Superior temporal gyrus (tissue), 1 donor: Measurements from ENCODE around the gene DIP2C.
"Not testable (repeated sequence)": the region's sequence is repeated elsewhere in the genome, so short reads cannot be mapped to it uniquely, and the experiment has no call there.

Experiments
- DNase-seq: peaks from one replicate; pipeline ENCODE4 v3.0.0-alpha.2; 2016; ENCODE audit errors: extremely low spot score

The DIP2C gene

GRCh38 chr10:641149-642010 is 48.1 kb downstream of the DIP2C start:
- no peak for DNase-seq

DNA sequence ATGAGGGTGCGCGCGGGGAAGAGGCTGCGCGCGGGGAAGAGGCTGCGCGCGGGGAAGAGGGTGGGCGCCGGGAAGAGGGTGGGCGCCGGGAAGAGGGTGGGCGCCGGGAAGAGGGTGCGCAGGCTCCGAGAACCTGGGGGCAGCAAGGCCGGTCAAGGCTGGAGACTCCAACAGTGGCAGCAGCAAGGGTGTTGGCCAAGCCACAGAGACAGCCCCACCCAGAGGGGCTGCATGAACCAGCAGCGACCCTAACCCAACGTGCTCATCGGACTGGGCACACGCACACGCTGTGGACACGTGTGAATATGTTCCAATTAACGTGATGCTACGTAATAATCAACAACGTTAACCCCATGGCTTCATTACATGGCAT is 48.8 kb downstream of the DIP2C start:
- DNase-seq: no peak

DNA sequence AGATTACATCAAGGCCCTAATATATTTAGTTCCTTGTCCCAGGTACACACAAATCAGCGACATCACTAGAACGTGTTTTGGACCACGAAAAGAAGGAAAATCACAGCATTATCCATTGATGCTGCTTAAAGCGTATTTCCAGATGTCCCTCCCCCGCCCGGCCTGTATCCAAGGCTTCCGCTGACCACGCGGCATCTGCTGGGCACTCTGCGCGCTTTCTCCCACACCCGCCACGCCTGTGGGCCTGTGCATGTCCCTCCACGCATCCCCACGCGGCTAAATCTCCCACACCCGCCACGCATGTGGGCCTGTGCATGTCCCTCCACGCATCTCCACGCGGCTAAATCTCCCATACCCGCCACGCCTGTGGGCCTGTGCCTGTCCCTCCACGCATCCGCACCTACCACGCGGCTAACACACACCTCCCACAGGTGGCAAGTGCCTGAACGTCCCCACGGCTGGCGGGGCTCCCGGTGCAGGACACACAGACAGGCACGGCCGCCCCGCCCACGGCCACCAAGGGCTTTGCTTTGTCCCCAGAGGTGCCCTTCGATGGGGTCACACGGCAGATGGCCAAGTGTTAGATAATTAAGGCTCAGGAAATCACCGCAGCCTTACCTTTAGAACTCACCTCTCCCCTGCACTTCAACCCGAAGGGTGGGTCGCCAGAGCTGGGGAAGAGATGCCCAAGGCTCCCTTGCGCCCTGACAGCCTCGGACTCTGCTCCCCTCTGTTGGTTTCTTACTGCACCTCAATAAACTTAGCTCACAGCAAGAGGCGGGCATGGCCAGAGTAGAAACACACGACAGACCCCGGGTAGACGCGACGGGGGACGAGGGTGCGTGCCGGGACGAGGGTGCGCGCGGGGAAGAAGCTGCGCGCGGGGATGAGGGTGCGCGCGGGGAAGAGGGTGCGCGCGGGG is 49.5 kb downstream of the DIP2C start:
- peak; percentile 61 for DNase-seq

GRCh38 chr10:639001-639750 is 50.3 kb downstream of the DIP2C start:
- no peak for DNase-seq

DNA sequence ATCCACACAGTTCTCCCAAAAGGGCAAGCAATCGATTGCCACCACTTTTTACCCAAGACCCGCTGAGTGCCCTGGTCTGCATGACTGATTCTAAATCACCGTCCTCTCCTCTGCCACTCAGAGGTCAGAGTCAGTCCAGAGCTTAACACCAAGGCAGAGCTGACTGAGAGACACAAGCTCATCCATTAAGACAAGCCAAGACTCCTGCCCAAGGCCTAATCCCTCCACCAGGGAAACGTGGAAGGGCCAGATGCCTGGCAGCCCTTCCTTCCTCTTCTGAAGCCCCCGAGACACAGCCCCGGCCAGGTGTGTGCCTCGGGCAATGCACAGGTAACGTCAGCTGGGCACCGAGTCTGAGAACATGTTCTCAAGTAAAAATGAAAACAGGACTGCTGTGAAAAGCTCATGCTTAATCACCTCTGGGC is 51.7 kb downstream of the DIP2C start:
- no peak for DNase-seq

DNA sequence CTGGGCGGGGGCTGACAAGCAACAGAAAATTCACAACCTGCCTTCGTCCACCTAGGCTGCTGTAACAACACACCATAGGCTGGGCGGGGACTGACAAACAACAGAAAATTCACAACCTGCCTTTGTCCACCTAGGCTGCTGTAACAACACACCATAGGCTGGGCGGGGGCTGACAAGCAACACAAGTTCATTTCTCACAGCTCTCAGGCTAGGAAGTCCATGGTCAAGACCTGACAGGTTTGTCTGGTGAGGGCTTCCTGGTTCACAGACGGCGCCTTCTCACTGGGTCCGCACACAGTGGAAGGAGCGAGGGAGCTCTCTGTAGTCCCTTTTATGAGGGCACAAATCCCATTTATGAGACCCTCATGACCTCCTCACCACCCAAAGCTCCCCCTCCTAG is 52.2 kb downstream of the DIP2C start:
- no peak for DNase-seq

GRCh38 chr10:636769-637168 is 52.7 kb downstream of the DIP2C start:
- no peak for DNase-seq

GRCh38 chr10:636016-636730 is 53.3 kb downstream of the DIP2C start:
- peak; percentile 21 for DNase-seq

- peak; percentile 69 for DNase-seq
Measured at GRCh38 chr10:635088-635861, 54.2 kb downstream of the DIP2C start.

DNA sequence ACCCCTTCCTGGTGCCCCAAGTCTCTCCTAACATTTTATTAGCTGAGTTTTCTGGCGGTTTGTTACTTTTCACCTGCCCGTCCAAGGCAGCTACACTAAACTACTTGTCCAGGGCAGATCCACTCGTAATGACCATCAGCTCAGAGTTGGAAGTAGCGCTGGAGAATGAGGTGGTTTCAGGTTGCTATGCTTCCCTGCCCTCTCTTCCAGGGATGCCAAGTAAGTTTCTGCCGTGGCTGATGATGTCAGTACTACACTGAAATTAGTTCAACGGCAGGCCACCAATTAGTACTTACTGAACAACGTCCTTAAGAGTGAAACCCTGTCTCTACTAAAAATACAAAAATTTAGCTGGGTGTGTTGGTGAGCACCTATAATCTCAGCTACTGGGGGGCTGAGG is 55.2 kb downstream of the DIP2C start:
- DNase-seq: peak; percentile 35

GRCh38 chr10:633279-634245 is 55.9 kb downstream of the DIP2C start:
- peak; percentile 59 for DNase-seq

DNA sequence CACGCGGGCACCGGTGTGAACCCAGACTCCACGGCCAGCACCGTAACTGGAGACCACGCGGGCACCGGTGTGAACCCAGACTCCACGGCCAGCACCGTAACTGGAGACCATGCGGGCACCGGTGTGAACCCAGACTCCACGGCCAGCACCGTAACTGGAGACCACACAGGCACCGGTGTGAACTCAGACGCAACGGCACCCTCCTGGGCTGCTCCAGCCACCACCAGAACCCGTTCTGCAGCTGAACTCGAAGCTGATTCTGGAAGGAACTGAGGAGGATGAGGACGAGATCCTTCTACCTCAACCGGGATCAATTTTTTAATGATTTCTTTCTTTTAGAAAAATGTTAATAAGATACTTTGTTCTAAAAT is 56.7 kb downstream of the DIP2C start:
- not testable (repeated sequence) for DNase-seq

DNA sequence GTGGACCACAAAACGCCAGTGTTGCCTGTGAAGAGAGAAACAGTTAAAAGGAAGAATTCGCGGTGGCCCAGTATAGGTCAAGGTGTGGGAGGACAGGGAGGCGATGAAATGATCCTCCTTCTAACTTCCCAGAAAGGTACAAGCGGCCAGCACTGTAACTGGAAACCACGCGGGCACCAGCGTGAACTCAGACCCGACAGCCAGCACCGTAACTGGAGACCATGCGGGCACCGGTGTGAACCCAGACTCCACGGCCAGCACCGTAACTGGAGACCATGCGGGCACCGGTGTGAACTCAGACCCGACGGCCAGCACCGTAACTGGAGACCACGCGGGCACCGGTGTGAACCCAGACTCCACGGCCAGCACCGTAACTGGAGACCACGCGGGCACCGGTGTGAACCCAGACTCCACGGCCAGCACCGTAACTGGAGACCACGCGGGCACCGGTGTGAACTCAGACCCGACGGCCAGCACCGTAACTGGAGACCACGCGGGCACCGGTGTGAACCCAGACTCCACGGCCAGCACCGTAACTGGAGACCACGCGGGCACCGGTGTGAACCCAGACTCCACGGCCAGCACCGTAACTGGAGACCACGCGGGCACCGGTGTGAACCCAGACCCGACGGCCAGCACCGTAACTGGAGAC is 57.2 kb downstream of the DIP2C start:
- DNase-seq: not testable (repeated sequence)

DNA sequence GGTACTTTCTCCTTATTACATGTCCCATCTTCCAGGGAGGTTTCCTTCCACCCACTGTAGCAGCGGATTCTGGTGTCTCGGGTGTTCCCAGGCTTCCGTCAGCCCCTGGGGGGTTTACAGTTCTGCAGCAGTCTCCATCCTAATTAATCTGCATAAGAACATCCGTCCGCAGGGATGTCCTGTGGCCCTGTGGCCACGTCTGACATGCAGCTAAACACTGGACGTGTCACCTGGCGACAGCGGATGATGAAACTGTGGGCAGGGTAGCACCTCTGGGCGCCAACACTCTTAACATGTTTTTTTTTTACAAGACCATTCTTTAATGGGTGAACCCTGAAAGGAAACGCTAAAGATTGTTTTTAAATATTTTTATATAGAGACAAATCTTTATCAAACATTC is 58.2 kb downstream of the DIP2C start:
- no peak for DNase-seq

GRCh38 chr10:630581-631073 is 58.8 kb downstream of the DIP2C start:
- DNase-seq: no peak

DNA sequence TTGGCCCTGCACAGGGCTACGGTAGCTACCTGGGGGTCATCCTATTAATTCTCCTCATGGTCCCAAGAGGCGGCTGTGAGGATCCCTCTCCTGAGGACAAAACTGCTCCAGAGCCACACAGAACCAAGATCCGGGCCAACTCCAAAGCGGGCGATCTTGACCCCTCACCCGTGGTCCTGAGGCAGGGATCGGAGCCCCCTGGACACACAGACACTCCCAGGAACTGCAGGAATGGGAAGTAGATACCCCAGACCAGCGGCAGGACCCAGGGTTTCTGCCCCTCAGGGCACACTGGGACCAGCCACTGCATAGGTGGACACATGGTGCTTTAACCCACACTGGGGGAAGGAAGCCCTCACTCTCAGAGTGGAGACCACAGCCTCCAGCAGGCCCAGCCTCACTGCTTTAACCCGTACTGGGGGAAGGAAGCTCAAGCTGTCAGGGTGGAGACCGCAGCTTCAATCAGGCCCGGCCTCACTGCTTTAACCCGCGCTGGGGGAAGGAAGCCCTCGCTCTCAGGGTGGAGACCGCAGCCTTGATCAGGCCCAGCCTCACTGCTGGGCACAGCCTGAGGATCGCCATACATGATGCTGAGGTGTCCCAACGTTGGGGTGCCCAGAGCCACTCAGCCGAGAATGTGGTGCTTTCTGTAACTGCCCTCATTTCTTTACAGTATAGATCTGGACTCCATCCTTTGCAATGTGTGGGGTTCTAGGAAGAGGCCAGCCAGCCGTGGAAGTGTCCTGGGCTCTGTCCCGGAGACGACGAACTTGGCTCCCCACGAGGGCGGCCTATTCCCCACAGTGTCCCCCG is 60.1 kb downstream of the DIP2C start:
- DNase-seq: peak; percentile 11

DNA sequence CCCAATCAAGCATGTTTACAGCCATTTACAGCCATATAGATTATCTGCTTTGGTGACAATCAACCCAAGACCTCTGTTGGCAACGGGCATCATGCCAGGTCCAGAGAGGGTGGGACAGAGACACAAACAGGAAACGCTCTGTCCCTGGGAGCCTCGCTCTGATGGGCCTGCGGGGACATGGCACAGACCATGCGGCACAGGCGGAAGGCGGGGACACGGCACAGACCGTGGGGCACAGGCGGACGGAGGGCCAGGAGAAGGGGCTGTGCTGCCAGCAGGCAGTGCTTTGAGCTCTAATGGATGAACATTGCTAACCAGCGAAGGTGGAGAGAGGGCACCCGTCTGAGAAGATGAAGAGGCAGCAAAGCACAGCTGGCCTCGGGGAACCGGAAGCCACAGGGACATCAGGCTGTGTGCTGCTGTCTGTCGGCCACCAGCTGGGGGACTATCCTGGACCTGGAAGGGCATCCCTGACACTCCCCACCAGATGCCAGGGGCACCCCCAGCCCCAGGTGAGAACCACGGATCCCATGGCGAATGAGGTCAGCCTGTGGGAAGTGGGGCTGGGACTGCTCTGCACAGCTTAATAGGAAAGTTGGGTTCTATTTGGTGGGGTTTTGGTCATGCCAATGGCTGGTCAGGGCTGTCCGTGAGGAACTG is 61.0 kb downstream of the DIP2C start:
- peak; percentile 89 for DNase-seq
